ENCODE measurements around the gene KCNJ10.

Gene KCNJ10

GRCh38 chr1:160068225-160068624 lies 1.7 kb downstream of the KCNJ10 start:
- TF ChIP-seq ZNF70 (CRISPR knock-in tag; IDR thresholded peaks at IDR 0.05): no peak
- no peak for TF ChIP-seq SNAI2 (CRISPR knock-in tag; IDR thresholded peaks at IDR 0.05)
- no peak for TF ChIP-seq POU6F1 (CRISPR knock-in tag; IDR thresholded peaks at IDR 0.05; ENCODE audit: borderline replicate concordance, low read depth)
- no peak for TF ChIP-seq ZNF8 (CRISPR knock-in tag; IDR thresholded peaks at IDR 0.05)
- TF ChIP-seq ZFP30 (CRISPR knock-in tag; IDR thresholded peaks at IDR 0.05): no peak
- ATAC-seq: no peak

GRCh38 chr1:160066829-160067745 lies 2.9 kb downstream of the KCNJ10 start:
- no peak for ATAC-seq
- no peak for TF ChIP-seq ISL1 (CRISPR knock-in tag; IDR thresholded peaks at IDR 0.05)
- TF ChIP-seq GLIS3 (CRISPR knock-in tag; IDR thresholded peaks at IDR 0.05): no peak
- TF ChIP-seq ZC3H10 (CRISPR knock-in tag; IDR thresholded peaks at IDR 0.05): no peak
- no peak for TF ChIP-seq ZNF70 (CRISPR knock-in tag; IDR thresholded peaks at IDR 0.05)
- TF ChIP-seq TCF4 (CRISPR knock-in tag; IDR thresholded peaks at IDR 0.05; ENCODE audit: borderline replicate concordance): no peak
- TF ChIP-seq PATZ1 (CRISPR knock-in tag; IDR thresholded peaks at IDR 0.05; ENCODE audit: borderline replicate concordance): no peak
- TF ChIP-seq PPARA (CRISPR knock-in tag; IDR thresholded peaks at IDR 0.05; ENCODE audit: borderline replicate concordance): no peak

- no peak for ATAC-seq
These were observed 5.2 kb downstream of the KCNJ10 start for GRCh38 chr1:160064746-160065145.

GRCh38 chr1:160064164-160064563 lies 5.8 kb downstream of the KCNJ10 start:
- no peak for TF ChIP-seq ZNF70 (CRISPR knock-in tag; IDR thresholded peaks at IDR 0.05)
- no peak for ATAC-seq

More at GRCh38 chr1:160064746-160065145, 5.2 kb downstream of the KCNJ10 start:
- TF ChIP-seq SNAI2 (CRISPR knock-in tag; IDR thresholded peaks at IDR 0.05) (no peak), TSHZ2 (CRISPR knock-in tag; IDR thresholded peaks at IDR 0.05) (no peak), ZFP30 (CRISPR knock-in tag; IDR thresholded peaks at IDR 0.05) (no peak)

GRCh38 chr1:160063176-160063575 lies 6.8 kb downstream of the KCNJ10 start:
- no peak for ATAC-seq
- TF ChIP-seq TSHZ2 (CRISPR knock-in tag; IDR thresholded peaks at IDR 0.05) (no peak), CSRNP3 (CRISPR knock-in tag; IDR thresholded peaks at IDR 0.05) (no peak), CSDC2 (CRISPR knock-in tag; IDR thresholded peaks at IDR 0.05) (no peak), POU6F1 (CRISPR knock-in tag; IDR thresholded peaks at IDR 0.05; ENCODE audit: borderline replicate concordance, low read depth) (no peak)
